GM23338 (cell line): ENCODE measurements around the gene CMPK2. TPM values are rescaled to one million over a fixed set of nuclear protein-coding genes. Genes with fewer than 3 reads are reported as not detected.
"Not testable (repeated sequence)": the region's sequence is repeated elsewhere in the genome, so short reads cannot be mapped to it uniquely, and the experiment has no call there.

ENCODE experiments used
- ATAC-seq: fragments of 200-7000 bp; cut with Tn5 transposase; 3 replicates; pipeline ENCODE4 v1.9.1; 2020
- DNase-seq: peaks from one replicate; pipeline ENCODE4 v3.0.0-alpha.2; 2015; ENCODE audit warnings: low spot score
- H2AFZ ChIP-seq: fragments of 200-600 bp; sonication (generic); 2 replicates; pipeline ENCODE4 v1.8.0; 2016; ENCODE audit warnings: antibody characterized with exemption, mild to moderate bottlenecking, moderate library complexity
- H3F3A ChIP-seq: fragments of 200-600 bp; sonication (generic); replicated peaks from 2 replicates; pipeline ENCODE4 v1.8.0; 2017; ENCODE audit warnings: antibody characterized with exemption, mixed run types, low read depth
- H3K27ac ChIP-seq: fragments of 200-600 bp; sonication (generic); 2 replicates; pipeline ENCODE4 v1.6.1; 2016; ENCODE audit warnings: low read depth
- H3K27me3 ChIP-seq: fragments of 200-600 bp; sonication (generic); 2 replicates; pipeline ENCODE4 v1.8.0; 2016; ENCODE audit warnings: mild to moderate bottlenecking, mixed run types, moderate library complexity; ENCODE audit not compliant: insufficient read depth
- H3K36me3 ChIP-seq: fragments of 200-600 bp; sonication (generic); 2 replicates; pipeline ENCODE4 v1.8.0; 2016; ENCODE audit warnings: mild to moderate bottlenecking; ENCODE audit not compliant: insufficient read depth
- H3K4me1 ChIP-seq: fragments of 200-600 bp; sonication (generic); 2 replicates; pipeline ENCODE4 v1.8.0; 2016; ENCODE audit warnings: mild to moderate bottlenecking, moderate library complexity; ENCODE audit not compliant: insufficient read depth
- H3K4me2 ChIP-seq: fragments of 200-600 bp; sonication (generic); 2 replicates; pipeline ENCODE4 v1.7.1; 2017; ENCODE audit warnings: mixed run types
- H3K4me3 ChIP-seq: fragments of 200-600 bp; sonication (generic); 2 replicates; pipeline ENCODE4 v1.6.1; 2016; ENCODE audit warnings: mixed run types
- H3K79me2 ChIP-seq: fragments of 200-600 bp; sonication (generic); replicated peaks from 2 replicates; pipeline ENCODE4 v1.8.0; 2017; ENCODE audit warnings: mild to moderate bottlenecking; ENCODE audit not compliant: insufficient read depth
- H3K9me2 ChIP-seq: fragments of 200-600 bp; sonication (generic); 2 replicates; pipeline ENCODE4 v1.8.0; 2017; ENCODE audit not compliant: insufficient read depth
- H4K20me1 ChIP-seq: fragments of 200-600 bp; sonication (generic); replicated peaks from 2 replicates; pipeline ENCODE4 v1.8.0; 2017; ENCODE audit warnings: mild to moderate bottlenecking; ENCODE audit not compliant: insufficient read depth
- H3K27ac Mint-ChIP-seq: 2 replicates; pipeline ENCODE4 v1.8.0; 2020; ENCODE audit warnings: inconsistent platforms, mild to moderate bottlenecking, moderate library complexity, mixed read lengths
- H3K27me3 Mint-ChIP-seq: 3 replicates; pipeline ENCODE4 v1.8.0; 2022; ENCODE audit warnings: low read depth, mild to moderate bottlenecking, moderate library complexity, mixed read lengths, inconsistent platforms; ENCODE audit not compliant: insufficient read depth, poor library complexity
- H3K36me3 Mint-ChIP-seq: 3 replicates; pipeline ENCODE4 v1.8.0; 2021; ENCODE audit warnings: low read depth, mild to moderate bottlenecking, inconsistent platforms, moderate library complexity, mixed read lengths
- H3K4me1 Mint-ChIP-seq: 3 replicates; pipeline ENCODE4 v1.8.0; 2020; ENCODE audit warnings: mild to moderate bottlenecking, inconsistent platforms, mixed read lengths
- H3K4me3 Mint-ChIP-seq: 3 replicates; pipeline ENCODE4 v1.8.0; 2021; ENCODE audit warnings: moderate library complexity, mild to moderate bottlenecking, inconsistent platforms, mixed read lengths
- H3K9me3 Mint-ChIP-seq: 3 replicates; pipeline ENCODE4 v1.8.0; 2020; ENCODE audit warnings: moderate library complexity, mild to moderate bottlenecking, inconsistent platforms, mixed read lengths
- CTCF ChIP-seq, 2 experiments: fragments of 200-600 bp in 1 of 2; sonication (generic) in 1 of 2; conservative IDR thresholded peaks; 2 replicates each; pipeline versions ENCODE4 v1.5.1 to v1.6.1; 2016 to 2017; ENCODE audit warnings: antibody characterized with exemption in 2 of 2, low read depth in 2 of 2, mild to moderate bottlenecking in 2 of 2, moderate library complexity in 1 of 2
- ETS1 ChIP-seq: IDR thresholded peaks from 2 replicates; pipeline ENCODE4 v1.6.1; 2016; ENCODE audit warnings: antibody characterized with exemption
- ZNF114 ChIP-seq: fragments of 250-450 bp; sonication (Bioruptor Pico); IDR thresholded peaks from 2 replicates; pipeline ENCODE4 v1.5.0; 2020; ENCODE audit warnings: mild to moderate bottlenecking, moderate library complexity
- polyA plus RNA-seq: library from polyadenylated mRNA; unstranded; fragments of >200 nt; fragmentation: Nextera tagmentation; extraction: Ambion mirVana; gene quantifications from 2 replicates; pipeline ENCODE4 v1.2.1, GENCODE V29; 2016
- total RNA-seq: library from RNA; depleted of rRNA; stranded (reverse); fragments of >200 nt; shearing (Covaris generic); gene quantifications from 2 replicates; pipeline ENCODE4 v1.2.3, GENCODE V29; 2014

Gene CMPK2
- total and polyA plus RNA-seq, 2 experiments from 2014 or later = 0.13 to 0.56 TPM

DNA sequence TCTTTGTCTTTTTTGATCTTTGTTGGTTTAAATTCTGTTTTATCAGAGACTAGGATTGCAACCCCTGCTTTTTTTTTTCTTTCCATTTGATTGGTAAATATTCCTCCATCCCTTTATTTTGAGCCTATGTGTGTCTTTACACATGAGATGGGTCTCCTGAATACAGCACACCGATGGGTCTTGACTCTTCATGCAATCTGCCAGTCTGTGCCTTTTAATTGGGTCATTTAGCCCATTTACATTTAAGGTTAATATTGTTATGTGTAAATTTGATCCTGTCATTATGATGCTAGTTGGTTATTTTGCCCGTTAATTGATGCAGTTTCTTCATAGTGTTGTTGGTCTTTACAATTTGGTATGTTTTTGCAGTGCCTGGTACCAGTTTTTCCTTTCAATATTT, 36.9 kb upstream of the CMPK2 start:
- not testable (repeated sequence) for DNase-seq, H3K27me3 ChIP-seq, H3K4me1 Mint-ChIP-seq, H3K27ac Mint-ChIP-seq, H3K4me3 ChIP-seq, H3K27ac ChIP-seq, H3K27me3 Mint-ChIP-seq, ATAC-seq, H3K4me1 ChIP-seq, H3K36me3 Mint-ChIP-seq, H3K36me3 ChIP-seq, H2AFZ ChIP-seq, H3K4me3 Mint-ChIP-seq, H3K9me2 ChIP-seq, H3K79me2 ChIP-seq, H4K20me1 ChIP-seq, H3K4me2 ChIP-seq, H3F3A ChIP-seq
- H3K9me3 Mint-ChIP-seq = peaks cover 20% of the 10 kb centered on the region; the same call in 2 of the 3 replicates

- Histone ChIP-seq H3K79me2 (no peaks in the 10 kb centered on the region), H3K4me3 (no peak overlapping the region), H3F3A (no peaks in the 10 kb centered on the region), H3K27me3 (no peaks in the 10 kb centered on the region), H2AFZ (no peak overlapping the region), H3K4me1 (no peaks in the 10 kb centered on the region), H3K36me3 (no peaks in the 10 kb centered on the region), H3K27ac (no peak overlapping the region), H3K9me2 (no peaks in the 10 kb centered on the region), H3K4me2 (no peak overlapping the region), H4K20me1 (no peaks in the 10 kb centered on the region)
- peaks cover 5% of the 10 kb centered on the region; the same call in 1 of the 3 replicates for H3K9me3 Mint-ChIP-seq
- no peak overlapping the region for H3K27ac Mint-ChIP-seq
- no peaks in the 10 kb centered on the region; the same call in 2 of the 3 replicates for H3K4me1 Mint-ChIP-seq
- H3K36me3 Mint-ChIP-seq = no peaks in the 10 kb centered on the region
- ATAC-seq (no peak), DNase-seq (peak; percentile 45)
- no peak overlapping the region for H3K4me3 Mint-ChIP-seq
- TF ChIP-seq ZNF114 (CRISPR knock-in tag) = no peak
- peak; percentile 66 to 69 for TF ChIP-seq CTCF (conservative IDR thresholded peaks at IDR 0.05; ENCODE audit: low read depth in 2 of 2)
- H3K27me3 Mint-ChIP-seq = peaks cover 3% of the 10 kb centered on the region
These were observed 31.4 kb upstream of the CMPK2 start for GRCh38 chr2:6896930-6897759.

DNA sequence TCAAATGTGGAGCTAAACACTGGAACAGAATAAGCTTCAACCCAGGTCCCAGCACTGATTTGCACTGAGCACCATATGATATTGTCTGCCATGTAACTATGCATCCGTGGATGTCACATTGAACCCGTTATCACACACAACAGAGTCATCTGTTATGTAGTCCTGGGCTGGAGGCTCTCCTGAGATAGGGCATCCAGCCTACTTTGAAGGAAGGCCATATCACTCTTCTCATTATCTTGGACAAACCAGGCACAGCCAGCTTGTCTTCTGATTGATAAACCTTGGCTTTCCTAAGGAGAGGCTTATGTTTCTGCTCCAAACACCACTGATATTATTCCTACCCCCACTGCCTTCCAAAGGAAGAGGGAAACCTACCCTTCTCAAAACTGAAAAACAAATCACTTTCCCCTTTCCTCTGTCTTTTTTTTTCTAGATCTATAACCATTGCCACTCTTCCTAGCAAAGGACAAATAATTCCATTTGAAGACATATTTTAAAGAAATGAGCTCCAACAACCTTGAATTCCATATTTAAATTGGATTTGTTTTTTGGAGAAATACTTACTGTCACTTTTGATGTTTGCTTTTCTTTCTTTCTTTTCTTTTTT, 28.3 kb upstream of the CMPK2 start:
- TF ChIP-seq ZNF114 (CRISPR knock-in tag) (no peak), ETS1 (no peak)
- Mint-ChIP-seq H3K27me3 (peaks cover 3% of the 10 kb centered on the region), H3K36me3 (no peaks in the 10 kb centered on the region)

More for the DNA sequence above, 28.3 kb upstream of the CMPK2 start:
- Mint-ChIP-seq H3K4me1 (no peaks in the 10 kb centered on the region; the same call in 2 of the 3 replicates), H3K4me3 (no peak overlapping the region), H3K9me3 (no peaks in the 10 kb centered on the region), H3K27ac (no peak overlapping the region)
- no peak for ATAC-seq
- Histone ChIP-seq H3K27me3 (no peaks in the 10 kb centered on the region), H3K36me3 (no peaks in the 10 kb centered on the region), H4K20me1 (no peaks in the 10 kb centered on the region), H3K4me3 (no peak overlapping the region), H3K4me2 (no peak overlapping the region), H3K9me2 (no peaks in the 10 kb centered on the region), H3K79me2 (no peaks in the 10 kb centered on the region), H3K4me1 (no peaks in the 10 kb centered on the region), H2AFZ (no peak overlapping the region), H3F3A (no peaks in the 10 kb centered on the region), H3K27ac (no peak overlapping the region)
- no peak for DNase-seq
